GM19467 (cell line): ENCODE results near the gene DPP6.

Source experiments
- ATAC-seq: cut with Tn5 transposase; IDR thresholded peaks from one replicate; pipeline ENCODE4 v1.9.1; 2021; ENCODE audit warnings: mild to moderate bottlenecking, moderate library complexity; ENCODE audit not compliant: unreplicated experiment

DPP6 gene

GRCh38 chr7:154899862-154900261 lies 847.7 kb downstream of the DPP6 start:
- ATAC-seq, result no peak

GRCh38 chr7:154902600-154903082 lies 850.4 kb downstream of the DPP6 start:
- no peak for ATAC-seq

DNA sequence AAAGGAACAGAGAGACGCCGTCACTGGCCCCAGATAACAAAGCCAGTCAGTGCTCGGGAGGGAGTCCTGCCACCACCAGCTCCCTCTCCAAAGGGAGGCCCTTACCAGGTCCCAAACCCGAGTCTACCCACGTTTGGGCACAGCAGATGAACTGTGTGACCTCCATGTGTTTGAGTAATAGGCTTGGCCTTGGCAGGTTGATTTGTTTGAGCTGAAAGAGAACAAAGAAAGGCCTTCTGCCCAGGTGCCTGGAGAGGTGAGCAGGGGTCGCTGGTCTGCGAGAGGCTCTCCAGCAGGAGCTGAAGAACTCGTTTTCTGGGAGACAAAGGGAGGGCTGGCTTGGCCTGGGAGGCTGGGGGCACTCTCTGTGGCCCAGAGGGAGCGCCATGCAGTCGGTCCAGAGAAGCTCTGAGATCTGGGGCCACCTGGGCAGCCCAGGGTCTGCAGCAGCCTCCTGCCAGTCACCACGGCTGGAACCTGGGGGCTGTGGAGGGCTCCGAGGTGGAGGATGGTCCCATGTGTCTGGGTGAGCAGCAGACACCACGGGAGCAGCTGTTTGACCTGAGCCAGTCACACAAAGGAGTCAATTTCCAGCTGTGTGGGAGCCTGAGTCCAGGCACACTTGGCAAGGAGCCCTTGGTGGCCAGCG lies 851.0 kb downstream of the DPP6 start:
- no peak for ATAC-seq

- ATAC-seq, result no peak
These were observed 852.9 kb downstream of the DPP6 start for GRCh38 chr7:154905146-154905545.

DNA sequence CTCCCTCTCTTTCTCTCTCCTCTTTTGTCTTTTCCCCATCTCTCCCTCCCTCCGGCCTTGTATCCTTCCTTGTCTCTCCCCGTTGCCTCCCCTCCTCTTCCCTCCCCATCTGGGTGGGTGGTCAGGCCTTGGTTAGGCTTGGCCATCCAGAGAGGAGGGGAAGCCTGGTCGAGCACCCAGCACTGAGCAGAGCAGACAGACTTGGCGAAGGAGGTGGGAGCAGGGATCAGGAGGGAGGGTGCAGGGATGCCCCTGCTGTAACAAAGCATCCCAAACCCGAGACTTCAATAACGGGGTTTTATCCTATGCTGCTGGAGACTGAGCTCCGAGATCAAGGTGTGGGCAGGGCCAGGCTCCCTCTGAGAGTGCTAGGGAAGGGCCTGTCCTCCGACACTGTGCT lies 853.4 kb downstream of the DPP6 start:
- no peak for ATAC-seq

GRCh38 chr7:154906201-154906600 lies 854.0 kb downstream of the DPP6 start:
- ATAC-seq, result no peak

DNA sequence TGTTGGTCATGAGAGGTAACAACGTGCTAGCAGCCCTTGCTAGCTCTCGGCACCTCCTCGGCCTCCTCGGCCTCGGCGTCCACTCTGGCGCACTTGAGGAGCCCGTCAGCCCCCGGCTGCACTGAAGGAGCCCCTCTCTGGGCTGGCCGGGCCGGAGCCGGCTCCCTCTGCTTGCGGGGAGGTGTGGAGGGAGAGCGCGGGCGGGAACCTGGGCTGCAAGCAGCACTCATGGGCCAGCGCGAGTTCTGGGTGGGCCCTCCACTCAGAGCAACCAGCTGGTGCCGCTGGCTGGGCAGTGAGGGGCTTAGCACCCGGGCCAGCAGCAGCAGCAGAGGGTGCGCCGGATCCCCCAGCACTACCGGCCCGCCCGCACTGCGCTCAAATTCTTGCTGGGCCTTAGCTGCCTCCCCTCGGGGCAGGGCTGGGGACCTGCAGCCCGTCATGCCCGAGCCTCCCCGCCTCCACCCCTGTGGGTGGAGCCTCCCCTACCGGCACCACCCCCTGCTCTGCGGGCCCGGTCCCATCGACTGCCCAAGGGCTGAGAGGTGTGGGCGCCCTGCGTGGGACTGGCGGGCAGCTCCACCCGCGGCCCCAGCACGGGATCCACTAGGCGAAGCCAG lies 854.6 kb downstream of the DPP6 start:
- no peak for ATAC-seq

GRCh38 chr7:154907651-154908620 lies 855.7 kb downstream of the DPP6 start:
- ATAC-seq, result no peak

DNA sequence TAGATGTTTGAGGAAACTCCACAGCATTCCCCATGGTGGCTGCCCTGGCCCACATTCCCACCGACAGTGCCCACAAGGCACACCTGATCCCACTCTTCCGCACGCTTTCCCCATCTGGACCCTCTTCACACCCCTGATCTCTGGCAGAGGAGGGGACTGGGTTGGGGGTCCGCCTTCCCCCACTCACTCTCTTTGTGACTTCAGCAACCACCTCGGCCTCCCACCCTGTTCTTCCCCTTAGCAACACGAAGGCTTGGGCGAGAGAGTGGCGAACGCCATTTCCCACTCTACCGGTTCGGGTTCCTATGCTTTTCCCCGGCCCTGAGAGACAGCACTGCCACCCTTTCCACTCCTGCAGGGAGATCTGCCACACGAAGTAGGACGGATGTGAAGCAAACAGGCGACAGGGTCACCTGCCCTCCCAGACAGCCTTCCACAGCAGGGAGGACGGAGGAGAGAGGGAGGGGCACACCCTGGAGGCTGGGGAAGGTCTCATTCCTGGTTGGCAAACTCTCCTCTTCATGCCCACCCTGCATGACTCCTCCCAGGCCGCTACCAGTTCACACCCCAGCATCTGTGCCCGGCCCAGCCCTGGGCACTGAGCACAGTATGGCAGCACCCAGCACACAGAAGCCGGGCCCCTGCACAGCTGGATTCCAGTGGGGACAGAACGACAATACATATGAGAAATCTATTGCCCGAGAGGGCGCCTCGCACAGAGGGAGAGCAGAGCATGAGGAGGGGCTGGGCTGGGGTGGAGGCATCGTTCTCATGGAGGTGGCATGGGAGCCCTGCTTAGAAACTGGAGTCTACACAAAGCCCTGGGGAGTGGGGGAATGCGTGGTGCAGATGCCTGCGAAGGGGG lies 857.3 kb downstream of the DPP6 start:
- no peak for ATAC-seq

- no peak for ATAC-seq
These were observed 857.9 kb downstream of the DPP6 start for GRCh38 chr7:154910125-154910524.

GRCh38 chr7:154910977-154911376 lies 858.8 kb downstream of the DPP6 start:
- ATAC-seq, result no peak

GRCh38 chr7:154911411-154911810 lies 859.2 kb downstream of the DPP6 start:
- ATAC-seq, result no peak

DNA sequence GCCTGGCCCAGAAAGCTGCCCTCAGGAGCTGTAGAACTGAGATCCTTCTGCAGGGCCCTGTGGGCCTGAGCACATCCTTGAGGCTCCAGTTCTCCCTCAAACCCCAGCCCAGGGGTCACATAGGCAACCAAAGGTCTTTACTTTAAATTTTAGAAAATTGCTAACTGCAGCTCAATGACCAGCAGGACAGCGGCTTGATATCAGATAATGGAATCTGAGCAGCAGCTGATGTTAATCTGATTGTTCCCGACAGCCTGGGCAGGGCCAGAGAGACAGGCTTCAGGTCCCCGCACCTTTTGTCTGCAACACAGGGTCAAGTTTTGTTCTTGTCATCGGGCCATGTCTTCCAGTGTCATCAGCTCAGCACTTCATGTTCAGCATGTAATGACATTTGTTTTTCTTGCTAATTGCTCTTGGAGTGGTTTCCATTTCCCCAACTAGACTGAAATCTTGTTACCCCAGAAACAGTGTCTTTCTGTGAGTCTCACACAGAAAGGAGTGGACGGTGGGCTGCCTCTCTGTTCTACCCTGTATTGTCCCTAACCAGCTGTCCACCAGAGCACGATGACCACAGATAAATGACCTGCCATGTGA lies 859.8 kb downstream of the DPP6 start:
- no peak for ATAC-seq

DNA sequence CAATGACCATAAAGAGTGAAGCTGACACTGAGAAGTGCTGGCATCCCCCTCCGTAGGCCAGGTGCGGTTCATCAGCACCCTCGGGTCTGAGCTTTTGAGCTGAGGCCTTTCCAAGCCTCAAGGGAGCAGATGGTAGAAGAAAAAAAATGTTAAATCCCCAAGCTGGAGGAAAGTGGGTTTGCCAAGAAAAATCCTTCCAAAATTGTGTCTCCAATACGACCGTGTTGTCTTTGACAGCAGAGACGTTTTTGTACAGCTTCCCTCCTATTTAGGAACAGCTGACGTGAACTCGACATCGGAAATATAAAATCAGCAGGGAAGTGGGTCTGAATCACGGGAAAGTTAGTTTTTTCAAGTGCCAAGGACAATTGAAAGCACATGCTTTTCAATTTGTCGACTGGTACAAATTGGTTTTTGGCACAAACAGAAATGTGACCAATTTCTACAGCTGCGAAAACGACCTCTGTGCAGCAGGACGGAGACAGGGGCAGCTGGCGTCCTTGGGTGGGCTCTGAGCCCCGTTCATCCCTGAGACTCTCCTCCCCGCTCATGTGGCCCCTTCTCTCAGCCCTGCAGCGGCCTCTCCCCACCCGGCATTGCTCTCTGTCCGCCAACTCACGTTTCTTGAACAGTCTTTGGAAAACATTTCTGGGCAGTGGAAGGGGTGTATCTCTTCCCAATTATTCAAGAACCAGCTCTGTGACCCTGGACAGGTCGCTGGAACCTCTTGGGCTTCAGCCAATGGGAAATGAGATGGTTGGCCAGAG lies 860.9 kb downstream of the DPP6 start:
- no peak for ATAC-seq

DNA sequence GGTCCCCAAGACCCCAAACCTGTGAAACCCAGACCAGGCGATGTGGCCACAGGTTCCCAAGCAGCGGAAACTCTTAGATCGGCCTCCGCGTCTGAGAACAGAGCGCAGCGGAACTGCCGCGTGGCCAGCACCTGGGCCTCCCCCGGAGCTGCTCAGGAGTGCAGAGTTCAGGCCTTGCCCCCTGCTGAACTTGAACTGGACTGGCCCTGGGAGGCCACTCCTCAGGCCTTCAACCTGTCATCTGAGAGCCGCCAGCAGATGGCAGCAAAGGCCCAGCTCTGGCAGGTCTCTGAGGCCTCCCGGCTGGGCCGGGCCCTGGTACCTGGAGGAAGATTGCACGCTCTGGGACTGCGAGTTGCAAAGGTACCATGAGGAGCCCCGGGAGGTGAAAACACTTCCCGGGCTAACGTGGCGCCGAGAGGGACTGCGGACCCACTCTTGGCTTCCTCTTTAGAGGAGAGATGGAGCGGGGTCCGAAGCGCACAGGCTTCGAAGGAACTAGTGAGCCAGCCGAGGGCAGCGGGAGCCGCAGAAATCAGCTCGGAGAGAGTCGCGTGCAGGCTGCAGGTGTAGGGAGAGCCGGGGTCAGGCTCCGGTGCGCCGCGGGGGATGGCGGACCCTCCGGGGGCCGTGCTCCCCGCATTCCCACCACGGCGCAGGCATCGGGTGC lies 861.6 kb downstream of the DPP6 start:
- ATAC-seq, result peak; percentile 96

DNA sequence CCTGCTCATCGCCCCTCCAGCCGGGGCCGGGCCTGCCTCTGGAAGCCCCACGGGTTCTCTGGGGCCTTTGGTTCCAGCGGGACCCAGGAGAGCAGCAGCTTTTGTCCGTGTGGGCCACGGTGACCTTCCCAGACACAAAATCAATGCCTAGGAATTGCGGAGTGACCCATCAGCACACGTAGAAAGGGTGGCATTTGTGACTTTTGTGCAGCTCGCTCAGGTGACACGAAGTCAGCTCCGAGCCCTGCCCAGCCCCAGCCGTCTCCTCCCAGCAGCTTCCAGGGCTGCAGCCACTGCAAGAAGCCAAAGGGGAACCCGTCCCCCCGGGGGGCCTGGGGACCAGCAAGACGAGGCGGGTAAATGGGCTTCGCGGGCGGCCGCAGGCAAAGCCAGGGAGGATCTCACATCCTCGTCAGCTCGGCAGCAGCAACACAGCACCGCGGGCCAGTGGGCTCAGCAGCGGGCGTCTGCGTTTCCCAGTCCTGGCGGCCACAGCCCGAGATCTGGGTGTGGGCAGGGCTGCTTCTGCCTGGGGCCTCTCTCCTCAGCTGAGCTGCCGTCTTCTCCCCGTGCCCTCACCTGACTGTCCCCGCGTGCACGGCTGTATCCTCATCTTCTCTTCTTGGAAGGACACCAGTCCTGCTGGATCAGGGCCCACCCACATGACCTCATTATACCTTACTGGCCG lies 862.3 kb downstream of the DPP6 start:
- ATAC-seq, result no peak

DNA sequence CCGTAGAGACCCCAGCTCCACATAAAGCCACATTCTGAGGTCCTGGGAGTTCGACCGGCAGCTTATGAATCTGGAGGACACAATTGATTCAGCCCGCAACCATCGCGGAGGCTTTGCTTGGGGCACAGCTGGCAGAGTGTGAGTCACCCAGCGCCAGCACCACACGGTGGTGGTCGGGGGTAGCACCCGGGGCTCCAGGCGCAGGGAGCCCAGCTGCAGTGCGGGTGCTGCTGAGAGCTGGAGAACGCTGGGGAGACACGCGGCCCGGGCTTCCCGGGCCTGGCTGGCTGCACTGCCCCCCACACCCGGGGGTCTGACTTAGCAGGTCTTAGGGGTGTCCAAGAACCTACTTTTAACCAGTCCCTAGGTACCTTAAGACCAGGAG lies 862.8 kb downstream of the DPP6 start:
- ATAC-seq, result no peak

- no peak for ATAC-seq
These were observed 863.4 kb downstream of the DPP6 start for GRCh38 chr7:154915600-154915999.
